K562 (cell line): ENCODE measurements around the gene PEX19. TPM values are rescaled to one million over a fixed set of nuclear protein-coding genes. Genes with fewer than 3 reads are reported as not detected.

ENCODE experiments used
- BRD9 ChIP-seq: fragments of 450-650 bp; IDR thresholded peaks from 2 replicates; pipeline ENCODE4 v1.6.1; 2018; ENCODE audit warnings: low read depth; ENCODE audit not compliant: partially characterized antibody
- CHD2 ChIP-seq: IDR thresholded peaks from 2 replicates; pipeline ENCODE4 v1.6.1; 2011; ENCODE audit warnings: low read depth, low read length
- DIDO1 ChIP-seq: fragments of 450-650 bp; IDR thresholded peaks from 2 replicates; pipeline ENCODE4 v1.6.1; 2016; ENCODE audit warnings: low read depth, missing biosample characterization, missing genetic modification characterization
- ETS2 ChIP-seq: IDR thresholded peaks from 2 replicates; pipeline ENCODE4 v1.6.1; 2016; ENCODE audit warnings: borderline replicate concordance, missing genetic modification characterization, mild to moderate bottlenecking, moderate library complexity, missing compliant biosample characterization; ENCODE audit not compliant: poor library complexity, severe bottlenecking
- FOXJ2 ChIP-seq: fragments of 200-800 bp; sonication (Bioruptor generic); IDR thresholded peaks from 2 replicates; pipeline ENCODE4 v1.6.1; 2016; ENCODE audit warnings: missing genetic modification characterization, missing compliant biosample characterization
- HNRNPH1 ChIP-seq: fragments of 200-400 bp; formaldehyde crosslinking; optimal IDR thresholded peaks from 2 replicates; pipeline ENCODE3; 2017; ENCODE audit warnings: low read depth, mild to moderate bottlenecking, low read length, moderate library complexity
- HNRNPK ChIP-seq: fragments of 200-400 bp; formaldehyde crosslinking; IDR thresholded peaks from one replicate; pipeline ENCODE4 v1.6.1; 2018; ENCODE audit warnings: mild to moderate bottlenecking, low read depth, low read length; ENCODE audit not compliant: poor library complexity, severe bottlenecking
- IRF9 ChIP-seq: fragments of 450-650 bp; IDR thresholded peaks from 2 replicates; pipeline ENCODE4 v1.6.1; 2016; ENCODE audit warnings: missing biosample characterization, missing genetic modification characterization
- JUNB ChIP-seq: fragments of 450-650 bp; formaldehyde crosslinking; conservative IDR thresholded peaks from 2 replicates; pipeline ENCODE4 v1.4.0; 2020; ENCODE audit warnings: mild to moderate bottlenecking
- KDM1A ChIP-seq, 2 experiments: fragments of 450-650 bp; IDR thresholded peaks; 2 replicates each; pipeline ENCODE4 v1.6.1; 2016; ENCODE audit warnings: mild to moderate bottlenecking in 2 of 2
- NR4A1 ChIP-seq, 2 experiments: fragments of 250-450 bp in 1 of 2; fragments of 450-650 bp in 1 of 2; sonication (Bioruptor Pico) in 1 of 2; IDR thresholded peaks; 2 replicates each; pipeline versions ENCODE4 v1.4.0 to v1.6.1; 2016 to 2020; ENCODE audit warnings: mild to moderate bottlenecking in 2 of 2, missing compliant biosample characterization in 1 of 2, missing genetic modification characterization in 1 of 2, moderate library complexity in 1 of 2
- PHB ChIP-seq: fragments of 250-450 bp; sonication (Bioruptor Pico); IDR thresholded peaks from 2 replicates; pipeline ENCODE4 v1.5.0; 2021
- SMAD4 ChIP-seq: fragments of 250-450 bp; sonication (Bioruptor Pico); conservative IDR thresholded peaks from 2 replicates; pipeline ENCODE4 v1.8.0; 2021; ENCODE audit warnings: inconsistent platforms, mild to moderate bottlenecking, moderate library complexity
- SMARCB1 ChIP-seq: IDR thresholded peaks from 2 replicates; pipeline ENCODE4 v1.6.1; 2011; ENCODE audit warnings: improper control_type of control experiment, low read depth; ENCODE audit not compliant: insufficient read length
- SNIP1 ChIP-seq: fragments of 450-650 bp; IDR thresholded peaks from 2 replicates; pipeline ENCODE4 v1.7.1; 2017; ENCODE audit warnings: low read depth, mild to moderate bottlenecking
- THAP7 ChIP-seq: fragments of 250-450 bp; sonication (Bioruptor Pico); IDR thresholded peaks from 2 replicates; pipeline ENCODE4 v1.5.0; 2021
- THRAP3 ChIP-seq: fragments of 450-650 bp; IDR thresholded peaks from 2 replicates; pipeline ENCODE4 v1.6.1; 2016; ENCODE audit warnings: mild to moderate bottlenecking, inconsistent platforms, borderline replicate concordance
- TSC22D4 ChIP-seq: fragments of 450-650 bp; IDR thresholded peaks from 2 replicates; pipeline ENCODE4 v1.6.1; 2016; ENCODE audit warnings: missing genetic modification characterization, missing biosample characterization, control low read depth
- ZBTB34 ChIP-seq: fragments of 250-450 bp; sonication (Bioruptor Pico); IDR thresholded peaks from 2 replicates; pipeline ENCODE4 v1.8.0; 2021; ENCODE audit warnings: mild to moderate bottlenecking, moderate library complexity
- ZNF239 ChIP-seq: fragments of 250-450 bp; sonication (Bioruptor Pico); IDR thresholded peaks from 2 replicates; pipeline ENCODE4 v1.4.0; 2020; ENCODE audit warnings: mild to moderate bottlenecking
- ZNF830 ChIP-seq: fragments of 250-450 bp; sonication (Bioruptor Pico); IDR thresholded peaks from 2 replicates; pipeline ENCODE4 v1.5.0; 2021; ENCODE audit warnings: mild to moderate bottlenecking
- polyA plus RNA-seq, 8 experiments: library from polyadenylated mRNA; depleted of rRNA in 4 of 8; stranded (reverse) in 5 of 8; unstranded in 3 of 8; fragments of >200 nt; fragmentation: Nextera tagmentation in 2 of 8; fragmentation: Illumina TruSeq in 1 of 8; extraction: Ambion mirVana in 2 of 8; extraction: Trizol in 1 of 8; gene quantifications; 2 replicates each; pipeline versions ENCODE4 v1.2.1 to v1.2.3, GENCODE V29; 2011 to 2014; ENCODE audit warnings: inconsistent platforms in 1 of 8, missing spikeins in 1 of 8
- total RNA-seq, 7 experiments: library from RNA; depleted of rRNA in 6 of 7; stranded (reverse); fragments of >200 nt in 6 of 7; fragmentation: Illumina TruSeq in 2 of 7; extraction: Trizol in 2 of 7; gene quantifications; 2 replicates each; pipeline versions ENCODE4 v1.2.1 to v1.2.3, GENCODE V29; 2011 to 2021; ENCODE audit warnings: low replicate concordance in 1 of 7

PEX19 gene
- total and polyA plus RNA-seq, 9 of the 15 experiments (the other 6 are each of a cell fraction or from before 2014, with no cell fraction given), result 32.5 to 103 (median 59.8) TPM

- TF ChIP-seq IRF9 (no peak), THAP7 (CRISPR knock-in tag) (0 out of 2 replicates have a peak, but pooled peaks have one; percentile 43), HNRNPK (no peak), THRAP3 (no peak), PHB (CRISPR knock-in tag) (no peak), BRD9 (peak; percentile 26), HNRNPH1 (no peak), NR4A1 (CRISPR knock-in tag; IDR thresholded peaks at IDR 0.05) (no peak), NR4A1 (tag; IDR thresholded peaks at IDR 0.05) (no peak), ETS2 (tag) (no peak), SNIP1 (no peak), CHD2 (peak; percentile 85), ZBTB34 (CRISPR knock-in tag) (no peak), ZNF239 (CRISPR knock-in tag) (no peak), SMAD4 (CRISPR knock-in tag) (peak; percentile 46; the same call in 1 of the 2 replicates), JUNB (CRISPR knock-in tag) (peak; percentile 30; the same call in 1 of the 2 replicates), DIDO1 (tag) (no peak), SMARCB1 (no peak), KDM1A (IDR thresholded peaks at IDR 0.05) (no peak), TSC22D4 (tag) (no peak), FOXJ2 (peak; percentile 73; the same call in 1 of the 2 replicates), ZNF830 (CRISPR knock-in tag) (no peak)
Observed at GRCh38 chr1:160261893-160262794, 22.8 kb downstream of the PEX19 start, which contains the start of gene DCAF8 (continued).
